ENCODE measurements around the gene SLC12A7.

GRCh38 chr5:1017691-1018455 is 94.0 kb downstream of the SLC12A7 start:
- TF ChIP-seq CTCF (IDR thresholded peaks at IDR 0.05) (no peak), POLR2A (IDR thresholded peaks at IDR 0.05) (no peak)

Data from right lobe of liver (tissue), 4 donors.